HEK293T (cell line): Measurements from ENCODE around the gene VSTM4.

Source experiments
- CTCF ChIA-PET: fragments of 350-600 bp; formaldehyde crosslinking; extraction: SDS; loops from one replicate; lab custom pipeline; 2021; ENCODE audit warnings: antibody characterized with exemption, inconsistent platforms; lab: Yijun Ruan, JAX
- POLR2A ChIA-PET: fragments of 350-600 bp; formaldehyde crosslinking; extraction: SDS; loops from one replicate; lab custom pipeline; 2020; ENCODE audit warnings: antibody characterized with exemption, inconsistent platforms; lab: Yijun Ruan, JAX
- DNase-seq: peaks from one replicate; pipeline ENCODE4 v3.0.0; 2012; ENCODE audit warnings: mixed read lengths; ENCODE audit errors: extremely low spot score
- ARNT ChIP-seq: fragments of 450-650 bp; IDR thresholded peaks from 2 replicates; pipeline ENCODE4 v1.6.1; 2017; ENCODE audit warnings: mild to moderate bottlenecking
- BHLHE40 ChIP-seq: fragments of 450-650 bp; IDR thresholded peaks from 2 replicates; pipeline ENCODE4 v1.6.1; 2016; ENCODE audit warnings: mild to moderate bottlenecking, moderate library complexity, borderline replicate concordance
- CTBP1 ChIP-seq: fragments of 450-650 bp; IDR thresholded peaks from 2 replicates; pipeline ENCODE4 v1.6.1; 2016; ENCODE audit warnings: borderline replicate concordance
- ELF4 ChIP-seq: fragments of 450-650 bp; IDR thresholded peaks from 2 replicates; pipeline ENCODE4 v1.6.1; 2017; ENCODE audit warnings: antibody characterized with exemption
- FOXA1 ChIP-seq: fragments of 450-650 bp; IDR thresholded peaks from 2 replicates; pipeline ENCODE4 v1.6.1; 2016; ENCODE audit warnings: mild to moderate bottlenecking
- FOXK2 ChIP-seq: fragments of 450-650 bp; IDR thresholded peaks from 2 replicates; pipeline ENCODE4 v1.6.1; 2016; ENCODE audit warnings: mild to moderate bottlenecking
- FOXM1 ChIP-seq: fragments of 450-650 bp; IDR thresholded peaks from 2 replicates; pipeline ENCODE4 v1.6.1; 2017; ENCODE audit warnings: mild to moderate bottlenecking, borderline replicate concordance
- HDGF ChIP-seq: fragments of 450-650 bp; IDR thresholded peaks from 2 replicates; pipeline ENCODE4 v1.6.1; 2017; ENCODE audit warnings: antibody characterized with exemption, borderline replicate concordance
- L3MBTL2 ChIP-seq: fragments of 450-650 bp; conservative IDR thresholded peaks from 2 replicates; pipeline ENCODE4 v1.6.1; 2016; ENCODE audit warnings: mild to moderate bottlenecking
- LEF1 ChIP-seq: fragments of 450-650 bp; IDR thresholded peaks from 2 replicates; pipeline ENCODE4 v1.6.1; 2017; ENCODE audit warnings: mild to moderate bottlenecking, borderline replicate concordance
- NFRKB ChIP-seq: fragments of 450-650 bp; IDR thresholded peaks from 2 replicates; pipeline ENCODE4 v1.6.1; 2016; ENCODE audit warnings: mild to moderate bottlenecking, moderate library complexity
- SP1 ChIP-seq: fragments of 450-650 bp; IDR thresholded peaks from 2 replicates; pipeline ENCODE4 v1.6.1; 2017
- SUZ12 ChIP-seq: fragments of 450-650 bp; IDR thresholded peaks from 2 replicates; pipeline ENCODE4 v1.6.1; 2016; ENCODE audit warnings: mild to moderate bottlenecking
- TARDBP ChIP-seq: fragments of 450-650 bp; IDR thresholded peaks from 2 replicates; pipeline ENCODE4 v1.6.1; 2016
- ZNF384 ChIP-seq: fragments of 450-650 bp; IDR thresholded peaks from 2 replicates; pipeline ENCODE4 v1.6.1; 2016
- TF ChIP-seq, protein P1 (sequence below): fragments of 450-650 bp; IDR thresholded peaks from 2 replicates; pipeline ENCODE4 v1.6.1; 2016

Gene VSTM4

GRCh38 chr10:49132362-49132737 is 17.0 kb upstream of the VSTM4 start:
- ChIA-PET CTCF (no interaction called here), POLR2A (no interaction called here)
- no peak for TF ChIP-seq FOXK2
- TF ChIP-seq HDGF, result no peak
- no peak for TF ChIP-seq ZNF384
- TF ChIP-seq CTBP1, result no peak
- no peak for TF ChIP-seq L3MBTL2
- TF ChIP-seq ARNT, result no peak
- no peak for TF ChIP-seq NFRKB
- TF ChIP-seq, protein P1, sequence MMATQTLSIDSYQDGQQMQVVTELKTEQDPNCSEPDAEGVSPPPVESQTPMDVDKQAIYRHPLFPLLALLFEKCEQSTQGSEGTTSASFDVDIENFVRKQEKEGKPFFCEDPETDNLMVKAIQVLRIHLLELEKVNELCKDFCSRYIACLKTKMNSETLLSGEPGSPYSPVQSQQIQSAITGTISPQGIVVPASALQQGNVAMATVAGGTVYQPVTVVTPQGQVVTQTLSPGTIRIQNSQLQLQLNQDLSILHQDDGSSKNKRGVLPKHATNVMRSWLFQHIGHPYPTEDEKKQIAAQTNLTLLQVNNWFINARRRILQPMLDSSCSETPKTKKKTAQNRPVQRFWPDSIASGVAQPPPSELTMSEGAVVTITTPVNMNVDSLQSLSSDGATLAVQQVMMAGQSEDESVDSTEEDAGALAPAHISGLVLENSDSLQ, result no peak
- no peak for TF ChIP-seq TARDBP
- no peak for TF ChIP-seq ELF4
- TF ChIP-seq SP1, result no peak
- TF ChIP-seq SUZ12, result no peak
- DNase-seq, result no peak

DNA sequence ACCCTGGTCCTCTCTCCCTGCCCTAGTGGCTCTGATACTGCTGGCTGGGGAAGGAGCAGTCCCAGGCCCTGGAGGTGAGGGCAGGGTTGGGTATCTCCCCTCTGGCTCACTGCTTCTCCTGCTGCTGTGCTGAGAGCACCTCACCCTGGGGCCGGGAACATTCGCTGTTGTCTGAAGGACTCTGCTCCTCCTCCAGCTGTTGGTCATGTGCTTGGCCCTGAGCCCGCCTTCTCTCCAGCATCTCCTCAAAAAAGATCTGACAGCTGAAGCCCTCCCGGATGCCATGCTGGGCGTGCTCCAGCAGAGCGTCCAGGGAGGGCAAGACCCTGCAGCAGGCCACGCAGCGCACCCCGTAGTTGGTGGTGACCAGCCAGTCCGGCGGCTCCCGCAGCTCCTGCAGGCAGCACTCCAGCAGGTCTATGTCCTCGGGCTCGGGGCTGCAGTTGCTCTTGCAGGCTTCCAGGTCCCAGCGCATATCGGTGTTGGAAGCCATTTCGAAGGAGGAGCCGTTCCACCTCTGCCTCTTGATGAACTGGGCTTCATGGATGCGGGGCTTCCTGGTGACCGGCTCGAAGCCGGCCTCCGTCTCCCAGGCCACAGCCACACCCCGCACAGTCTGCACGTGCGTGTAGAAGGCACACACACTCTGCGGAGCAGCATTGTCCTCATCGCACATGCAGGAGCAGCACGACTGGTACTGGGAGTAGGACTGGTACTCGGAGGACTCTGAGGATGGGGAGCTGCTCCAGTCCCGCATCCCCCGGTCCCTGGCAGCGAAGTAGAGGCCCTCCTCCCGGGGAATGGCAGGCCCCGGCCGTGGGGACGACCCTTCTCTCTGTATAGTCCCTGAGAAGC is 16.4 kb upstream of the VSTM4 start:
- TF ChIP-seq HDGF, result no peak
- no peak for TF ChIP-seq L3MBTL2
- TF ChIP-seq SP1, result no peak
- TF ChIP-seq FOXK2, result no peak
- TF ChIP-seq, protein P1, result no peak
- no peak for TF ChIP-seq CTBP1
- no peak for TF ChIP-seq ARNT
- no peak for TF ChIP-seq ELF4
- TF ChIP-seq BHLHE40, result no peak
- no peak for TF ChIP-seq FOXM1
- TF ChIP-seq SUZ12, result no peak
- TF ChIP-seq FOXA1, result no peak
- no peak for TF ChIP-seq ZNF384
- TF ChIP-seq NFRKB, result no peak
- TF ChIP-seq TARDBP, result no peak
- no peak for TF ChIP-seq LEF1
- ChIA-PET POLR2A (no interaction called here), CTCF (no interaction called here)
- DNase-seq, result no peak

DNA sequence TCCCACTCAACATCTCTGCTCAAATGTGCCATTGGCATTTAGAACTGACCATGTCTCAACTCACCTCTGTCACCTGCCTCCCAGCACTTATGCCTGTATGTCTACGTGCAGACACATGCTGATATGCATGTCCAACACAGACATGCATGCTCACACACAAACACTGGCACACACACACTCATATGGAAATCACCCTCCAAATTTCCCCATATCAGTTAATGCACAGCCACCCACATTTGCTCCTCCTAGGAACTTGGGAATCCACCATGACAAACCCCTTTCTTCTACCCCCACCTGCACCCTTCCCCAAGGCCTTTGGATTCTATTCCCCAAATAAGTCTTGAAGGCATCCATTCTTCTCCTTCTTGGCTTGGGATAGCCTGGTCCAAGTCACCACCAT is 14.1 kb upstream of the VSTM4 start:
- DNase-seq, result no peak
- ChIA-PET POLR2A (no interaction called here), CTCF (no interaction called here)
- no peak for TF ChIP-seq L3MBTL2
- TF ChIP-seq CTBP1, result no peak
- TF ChIP-seq LEF1, result no peak
- TF ChIP-seq FOXM1, result no peak
- no peak for TF ChIP-seq ELF4
- TF ChIP-seq NFRKB, result no peak
- no peak for TF ChIP-seq HDGF
- no peak for TF ChIP-seq BHLHE40

DNA sequence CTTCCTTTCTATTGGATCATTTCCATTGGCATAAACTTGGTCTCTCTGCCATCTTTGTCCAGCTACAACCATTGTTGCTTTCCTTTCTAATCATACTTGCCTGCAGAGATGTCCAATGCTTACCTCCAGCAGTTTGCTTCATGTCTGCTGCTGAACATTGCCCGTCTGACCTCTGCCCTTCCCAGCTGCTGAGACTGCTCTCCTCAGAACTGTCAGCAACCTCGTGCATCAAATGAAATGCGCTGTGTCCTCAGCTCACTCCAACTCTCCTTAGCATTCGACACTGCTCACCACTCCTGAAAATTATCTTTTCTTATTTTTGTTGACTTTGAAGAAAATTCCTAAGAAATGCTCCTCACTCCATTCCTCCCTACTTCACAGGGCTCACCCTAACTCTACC is 13.5 kb upstream of the VSTM4 start:
- TF ChIP-seq SUZ12, result no peak
- no peak for TF ChIP-seq CTBP1
- no peak for TF ChIP-seq FOXK2
- no peak for TF ChIP-seq L3MBTL2
- no peak for TF ChIP-seq TARDBP
- TF ChIP-seq, protein P1, result no peak
- TF ChIP-seq BHLHE40, result no peak
- TF ChIP-seq LEF1, result no peak
- TF ChIP-seq ARNT, result no peak
- no peak for TF ChIP-seq FOXA1
- no peak for TF ChIP-seq HDGF
- no peak for TF ChIP-seq ZNF384
- POLR2A ChIA-PET, result no interaction called here
- no peak for DNase-seq
- CTCF ChIA-PET, result interaction anchor here (1.4 kb wide), 1 partner anchor 11 kb away, joined by 3 read pairs; no protein-coding TSS in a partner anchor

DNA sequence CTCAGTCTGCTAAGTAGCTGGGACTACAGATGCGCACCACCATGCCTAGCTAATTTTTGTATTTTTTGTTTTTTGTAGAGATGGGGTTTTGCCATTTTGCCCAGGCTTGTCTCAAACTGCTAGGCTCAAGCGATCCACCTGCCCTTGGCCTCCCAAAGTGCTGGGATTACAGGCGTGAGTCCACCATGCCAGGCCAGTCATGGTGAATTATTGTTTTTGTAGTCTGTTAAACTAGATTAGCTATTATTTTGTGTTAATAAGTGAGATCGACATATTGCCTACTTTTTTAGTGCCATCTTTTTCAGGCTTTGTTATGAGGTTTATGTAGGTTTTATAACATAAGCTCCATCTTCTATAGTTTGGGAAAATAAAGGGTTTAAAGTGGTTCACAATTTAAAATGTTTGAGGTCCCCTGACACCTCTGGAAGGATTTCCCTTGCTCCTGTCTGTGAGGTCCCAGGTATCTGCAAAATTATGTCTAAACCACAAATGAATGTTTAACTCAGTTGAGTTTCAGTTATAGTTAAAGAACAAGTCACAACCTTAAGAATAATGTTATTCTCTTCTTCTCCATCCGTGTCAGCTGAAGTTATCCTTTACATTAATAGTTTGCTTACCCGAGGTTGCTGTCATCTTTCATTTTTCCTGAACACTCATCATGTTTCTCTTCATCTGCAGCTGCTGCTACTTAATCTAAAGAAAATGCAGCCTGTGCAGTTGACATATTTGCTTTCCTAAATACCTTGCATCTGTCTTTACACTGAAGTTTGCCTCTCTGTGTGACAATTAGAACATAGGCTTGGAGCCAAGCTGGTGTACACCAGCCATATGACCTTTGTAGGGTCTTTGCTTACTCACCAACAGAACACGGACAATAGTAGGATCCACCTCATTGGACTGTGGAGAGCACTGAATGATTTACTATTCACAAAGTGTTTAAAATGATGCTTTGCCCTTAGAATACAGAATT is 8.9 kb upstream of the VSTM4 start:
- ChIA-PET CTCF (interaction anchor here (0.6 kb wide), 1 partner anchor 627 kb away, joined by 3 read pairs; no protein-coding TSS in a partner anchor), POLR2A (no interaction called here)
- TF ChIP-seq ZNF384, result no peak
- DNase-seq, result no peak
